HepG2 (cell line): Measurements from ENCODE around the gene BCL11B. TPM values are rescaled to one million over a fixed set of nuclear protein-coding genes. Genes with fewer than 3 reads are reported as not detected.

Source experiments
- ATAC-seq: fragments of 200-7000 bp; cut with Tn5 transposase; 3 replicates; pipeline ENCODE4 v1.9.1; 2020; ENCODE audit warnings: mild to moderate bottlenecking, moderate library complexity
- BruUV-seq: library from RNA; stranded (reverse); fragments of 400-500 nt; replicated peaks from 2 replicates; lab custom pipeline; 2021; lab: Mats Ljungman, UMichigan
- CTCF ChIA-PET: fragments of 300-600 bp; formaldehyde crosslinking; extraction: SDS; loops from one replicate; lab custom pipeline; 2021; ENCODE audit warnings: low total read pairs, inconsistent platforms, low intra/inter-chr PET ratio; lab: Yijun Ruan, JAX
- POLR2A ChIA-PET: fragments of 350-600 bp; sonication (Branson Sonifier 250); formaldehyde crosslinking; loops from one replicate; lab custom pipeline; 2020; ENCODE audit warnings: antibody characterized with exemption, inconsistent platforms; lab: Yijun Ruan, JAX
- DNase-seq: peaks from one replicate; pipeline ENCODE4 v3.0.0-alpha.2; 2015; ENCODE audit warnings: low spot score
- FAIRE-seq: peaks from 3 replicates; lab custom pipeline; 2011; peaks lifted over from hg19 to GRCh38; lab: Jason Lieb, UNC
- H2AFZ ChIP-seq: one replicate; pipeline ENCODE4 v1.6.1; 2011; ENCODE audit warnings: low read length, inconsistent platforms
- H3K27ac ChIP-seq: fragments of 300-600 bp; 3 replicates; pipeline ENCODE4 v1.8.0; 2011; ENCODE audit warnings: mixed run types, mild to moderate bottlenecking, mixed read lengths, low read length, inconsistent platforms; ENCODE audit not compliant: insufficient read depth; ENCODE audit errors: extremely low read length
- H3K27me3 ChIP-seq, 2 experiments: fragments of 200-600 bp in 1 of 2; 2 replicates in 1 of 2; 3 replicates in 1 of 2; pipeline versions ENCODE4 v1.6.0 to v1.8.0; 2011; ENCODE audit warnings: low read length in 2 of 2, mild to moderate bottlenecking in 2 of 2, moderate library complexity in 2 of 2, inconsistent platforms in 1 of 2; ENCODE audit not compliant: insufficient read depth in 2 of 2, control insufficient read depth in 1 of 2
- H3K36me3 ChIP-seq, 2 experiments: fragments of 200-600 bp in 1 of 2; replicated peaks in 1 of 2; 2 replicates in 1 of 2; 3 replicates in 1 of 2; pipeline versions ENCODE4 v1.5.1 to v1.8.0; 2011; ENCODE audit warnings: low read length in 2 of 2, inconsistent platforms in 1 of 2; ENCODE audit not compliant: insufficient read depth in 2 of 2, control insufficient read depth in 1 of 2
- H3K4me1 ChIP-seq: 2 replicates; pipeline ENCODE4 v1.5.1; 2012; ENCODE audit warnings: low read length, inconsistent platforms; ENCODE audit not compliant: insufficient read depth
- H3K4me2 ChIP-seq: 2 replicates; pipeline ENCODE4 v1.6.0; 2011; ENCODE audit warnings: low read depth, low read length, inconsistent platforms
- H3K4me3 ChIP-seq, 3 experiments: fragments of 200-600 bp in 1 of 3; sonication (generic), shearing (Covaris generic) in 1 of 3; replicated peaks in 1 of 3; 2 replicates each; pipeline ENCODE4 v1.5.1; 2011 to 2016; ENCODE audit warnings: low read length in 3 of 3, inconsistent platforms in 2 of 3, low read depth in 2 of 3, mild to moderate bottlenecking in 2 of 3, control low read depth in 1 of 3, mixed read lengths in 1 of 3; ENCODE audit not compliant: insufficient read depth in 1 of 3
- H3K79me2 ChIP-seq: one replicate; pipeline ENCODE4 v1.6.1; 2011; ENCODE audit warnings: low read length, inconsistent platforms; ENCODE audit not compliant: insufficient read depth
- H3K9ac ChIP-seq: 2 replicates; pipeline ENCODE4 v1.6.0; 2011; ENCODE audit warnings: mild to moderate bottlenecking, low read depth, low read length, inconsistent platforms; ENCODE audit not compliant: insufficient read depth
- H3K9me3 ChIP-seq: 2 replicates; pipeline ENCODE4 v1.5.1; 2012; ENCODE audit warnings: mild to moderate bottlenecking, low read length
- H4K20me1 ChIP-seq: 2 replicates; pipeline ENCODE4 v1.6.0; 2011; ENCODE audit warnings: inconsistent platforms, mild to moderate bottlenecking, low read length, moderate library complexity; ENCODE audit not compliant: insufficient read depth
- ATF4 ChIP-seq, 2 experiments: fragments of 450-650 bp in 1 of 2; sonication (generic) in 1 of 2; formaldehyde crosslinking; IDR thresholded peaks; 2 replicates each; pipeline versions ENCODE4 v1.5.0 to v1.8.0; 2020 to 2022; ENCODE audit warnings: mild to moderate bottlenecking in 1 of 2, missing genetic modification reagents in 1 of 2
- CEBPZ ChIP-seq: IDR thresholded peaks from 2 replicates; pipeline ENCODE4 v1.6.1; 2012; ENCODE audit warnings: low read length, improper control_type of control experiment
- ELK4 ChIP-seq: sonication (generic); formaldehyde crosslinking; IDR thresholded peaks from 2 replicates; pipeline ENCODE4 v1.9.0; 2021; ENCODE audit warnings: missing genetic modification reagents, borderline replicate concordance
- GZF1 ChIP-seq: sonication (generic); formaldehyde crosslinking; IDR thresholded peaks from 2 replicates; pipeline ENCODE4 v1.5.1; 2020; ENCODE audit warnings: mild to moderate bottlenecking, missing genetic modification reagents
- MNT ChIP-seq: fragments of 450-650 bp; IDR thresholded peaks from 2 replicates; pipeline ENCODE4 v1.6.1; 2016
- RNF2 ChIP-seq: fragments of 450-650 bp; conservative IDR thresholded peaks from 2 replicates; pipeline ENCODE4 v1.6.1; 2016; ENCODE audit warnings: low read depth
- ZNF33A ChIP-seq: sonication (generic); formaldehyde crosslinking; IDR thresholded peaks from 2 replicates; pipeline ENCODE4 v1.5.1; 2020; ENCODE audit warnings: missing genetic modification reagents, mild to moderate bottlenecking, moderate library complexity, borderline replicate concordance
- ZNF432 ChIP-seq: sonication (generic); formaldehyde crosslinking; IDR thresholded peaks from 2 replicates; pipeline ENCODE4 v1.5.0; 2020; ENCODE audit warnings: missing genetic modification reagents, mild to moderate bottlenecking, borderline replicate concordance
- ZNF670 ChIP-seq: sonication (generic); formaldehyde crosslinking; IDR thresholded peaks from 2 replicates; pipeline ENCODE4 v1.8.0; 2022; ENCODE audit warnings: mild to moderate bottlenecking, missing genetic modification reagents, borderline replicate concordance
- ZNF775 ChIP-seq: sonication (generic); formaldehyde crosslinking; IDR thresholded peaks from 2 replicates; pipeline ENCODE4 v1.4.0; 2020; ENCODE audit warnings: missing genetic modification reagents, mild to moderate bottlenecking, moderate library complexity, borderline replicate concordance
- WGBS: methylation state at CpG from one replicate; pipeline ENCODE4 v1.1.6; 2017; ENCODE audit warnings: low lambda C conversion rate; 5-methylcytosine and 5-hydroxymethylcytosine counted together
- in situ Hi-C: cut with HindIII; loops from 2 replicates; pipeline ENCODE4 v1.10.0; 2017; ENCODE audit warnings: low pct_unique_long_range_greater_than_20kb; ENCODE audit not compliant: extremely low pct_ligation_motif_present
- intact Hi-C: fragments of 100-400 bp; cut with micrococcal nuclease; formaldehyde crosslinking; loops from one replicate; pipeline ENCODE4 v1.10.0; 2022; ENCODE audit not compliant: unreplicated experiment
- polyA plus RNA-seq, 8 experiments: library from polyadenylated mRNA; depleted of rRNA in 3 of 8; stranded (reverse) in 7 of 8; unstranded in 1 of 8; fragments of >200 nt; fragmentation: Illumina TruSeq in 4 of 8; extraction: Trizol in 4 of 8; gene quantifications; 2 replicates each; pipeline versions ENCODE4 v1.2.1 to v1.2.3, GENCODE V29; 2011 to 2016; ENCODE audit warnings: low read depth in 4 of 8, missing spikeins in 1 of 8, mixed read lengths in 1 of 8; ENCODE audit not compliant: insufficient read depth in 1 of 8
- total RNA-seq, 5 experiments: library from RNA; depleted of rRNA; stranded (reverse); fragments of >200 nt; fragmentation: Illumina TruSeq; extraction: Trizol; gene quantifications; 2 replicates each; pipeline ENCODE4 v1.2.3, GENCODE V29; 2016; ENCODE audit warnings: low read depth in 1 of 5

BCL11B gene
- total and polyA plus RNA-seq, 2 of the 13 experiments (the other 11 are each of a cell fraction or from before 2014, with no cell fraction given) = not detected

GRCh38 chr14:99226687-99227086 is 45.3 kb downstream of the BCL11B start:
- CTCF ChIA-PET = no interaction called here

More at GRCh38 chr14:99226687-99227086, 45.3 kb downstream of the BCL11B start:
- no peak overlapping the region for H3K4me3 ChIP-seq
- no peak overlapping the region for H3K27ac ChIP-seq
- DNase-seq (no peak), FAIRE-seq (no peak), ATAC-seq (no peak)
- H4K20me1 ChIP-seq = 0 out of 2 replicates have a peak, but pooled peaks cover 2% of the 10 kb centered on the region
- H3K36me3 ChIP-seq = no peaks in the 10 kb centered on the region
- in situ Hi-C loops = no loop called here
- TF ChIP-seq ZNF432 (CRISPR knock-in tag) (no peak), ZNF33A (CRISPR knock-in tag) (no peak), ZNF670 (no peak), ZNF775 (CRISPR knock-in tag) (no peak), GZF1 (no peak), CEBPZ (no peak), ATF4 (CRISPR knock-in tag; IDR thresholded peaks at IDR 0.05) (no peak), ELK4 (CRISPR knock-in tag) (no peak), MNT (no peak), RNF2 (no peak)
- no TSS peak for BruUV-seq
- no peak overlapping the region for H3K4me2 ChIP-seq
- POLR2A ChIA-PET = no interaction called here
- H3K9ac ChIP-seq = no peak overlapping the region
- no peaks in the 10 kb centered on the region for H3K4me1 ChIP-seq
- WGBS = 27% methylated on average over 4 of the region's 4 CpGs
- H2AFZ ChIP-seq = no peak overlapping the region
- no peaks in the 10 kb centered on the region for H3K9me3 ChIP-seq
- peaks cover 0 to 18% of the 10 kb centered on the region in 2 experiments; a peak in 2 of 5 replicates for H3K27me3 ChIP-seq
- no peaks in the 10 kb centered on the region for H3K79me2 ChIP-seq
- intact Hi-C loops = no loop called here
